Fibroblast of skin of abdomen (primary cell): Measurements from ENCODE around the gene JAKMIP1.

ENCODE experiments used
- DNase-seq: peaks from one replicate; pipeline ENCODE4 v3.0.0-alpha.2; 2013

JAKMIP1 gene

GRCh38 chr4:6200922-6201362, 593 bp upstream of the JAKMIP1 start:
- no peak for DNase-seq

DNA sequence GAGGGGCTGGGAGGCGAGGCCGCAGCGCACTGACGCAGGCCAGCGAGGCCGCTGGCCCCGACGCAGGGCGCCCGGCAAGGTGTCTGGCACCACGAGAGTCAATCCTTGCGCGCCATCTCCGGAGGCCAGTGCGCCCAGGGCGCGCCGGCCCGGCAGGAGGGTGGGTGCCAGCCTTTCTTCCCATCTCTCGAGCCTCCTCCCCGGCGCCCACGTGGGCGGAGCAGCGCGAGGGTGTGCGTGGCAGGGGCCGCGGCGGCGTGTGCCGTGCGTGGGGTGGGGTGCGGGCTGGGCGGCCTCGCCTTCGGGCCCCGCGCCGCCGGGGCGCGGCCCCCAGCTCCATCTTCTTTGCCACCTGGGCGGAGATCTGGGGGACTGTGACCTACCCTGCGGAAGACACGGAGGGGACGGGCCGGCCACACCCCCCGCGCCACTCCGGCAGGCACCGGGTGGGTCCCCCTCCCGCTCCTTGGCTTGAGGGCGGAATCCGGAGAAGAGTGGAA, 877 bp downstream of the JAKMIP1 start:
- no peak for DNase-seq

GRCh38 chr4:6198768-6199421, 1.5 kb downstream of the JAKMIP1 start:
- no peak for DNase-seq

DNA sequence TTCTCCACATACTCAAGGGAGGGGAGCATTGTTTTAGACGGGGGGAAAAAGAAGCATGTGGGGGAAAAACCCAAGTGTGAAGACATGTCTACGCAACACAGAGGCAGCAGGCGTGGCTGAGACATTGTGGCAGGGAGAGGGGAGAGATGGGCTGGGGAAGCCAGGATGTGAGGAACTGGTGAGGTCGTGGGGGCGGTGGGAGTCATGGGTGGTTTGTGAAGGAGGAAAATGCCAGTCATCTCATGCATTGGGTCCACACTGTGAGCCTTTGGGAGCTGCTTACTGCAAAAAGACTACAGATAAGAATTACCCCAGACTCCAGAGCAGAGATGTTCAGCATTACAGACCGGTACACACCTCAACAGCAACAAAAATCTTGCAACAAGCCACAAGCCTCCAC, 2.1 kb downstream of the JAKMIP1 start:
- no peak for DNase-seq

- no peak for DNase-seq
Measured at GRCh38 chr4:6197433-6198174, 2.7 kb downstream of the JAKMIP1 start.

- DNase-seq: no peak
Measured at GRCh38 chr4:6196871-6197270, 3.5 kb downstream of the JAKMIP1 start.

DNA sequence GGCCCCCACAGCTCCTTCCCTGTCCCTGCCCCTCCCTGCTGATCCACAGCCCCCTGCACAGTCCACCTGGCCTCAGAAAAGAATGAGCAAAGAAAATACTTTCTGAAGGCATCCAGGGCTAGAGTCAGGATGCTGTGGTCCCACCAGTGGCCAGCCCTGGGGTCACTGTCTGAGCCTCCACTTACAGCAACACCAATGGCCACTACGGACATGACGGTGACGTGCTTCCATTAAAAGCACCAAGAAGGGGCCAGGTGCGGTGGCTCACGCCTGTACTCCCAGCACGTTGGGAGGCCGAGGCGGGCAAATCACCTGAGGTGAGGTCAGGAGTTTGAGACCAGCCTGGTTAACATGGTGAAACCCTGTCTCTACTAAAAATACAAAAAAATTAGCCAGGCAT, 4.0 kb downstream of the JAKMIP1 start:
- no peak for DNase-seq

DNA sequence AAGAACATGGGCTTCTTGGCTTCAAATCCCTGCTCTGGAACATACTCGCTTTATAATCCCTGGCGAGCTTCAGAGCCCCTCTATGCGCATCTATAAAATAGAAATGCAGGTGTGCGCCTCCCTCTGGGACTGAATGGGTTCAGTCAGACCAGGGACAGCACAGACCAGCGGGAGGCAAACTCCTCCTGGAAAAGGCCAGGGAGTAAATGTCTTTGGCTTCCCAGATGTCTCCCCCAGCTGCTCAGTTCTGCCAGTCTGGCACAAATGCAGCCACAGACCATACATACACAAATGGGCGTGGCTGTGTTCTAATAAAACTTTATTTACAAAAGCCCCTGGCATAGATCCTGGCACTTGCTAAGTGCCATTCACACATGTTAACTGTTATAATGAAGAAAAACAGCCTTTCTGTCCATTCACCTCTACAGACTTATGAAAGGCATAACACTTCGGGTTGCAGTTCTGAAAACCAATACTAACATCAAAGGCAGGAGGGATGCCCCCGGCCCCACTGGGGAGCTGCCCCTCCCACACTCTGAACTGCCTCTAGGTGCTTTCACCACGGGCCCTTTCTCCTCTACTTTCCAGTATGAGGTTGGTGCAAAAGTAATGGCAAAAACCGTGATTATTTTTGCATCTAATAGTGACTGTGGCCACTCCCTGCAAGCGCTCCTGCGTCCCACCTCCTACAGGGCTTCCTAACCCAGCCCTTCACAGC, 4.6 kb downstream of the JAKMIP1 start:
- DNase-seq: no peak

DNA sequence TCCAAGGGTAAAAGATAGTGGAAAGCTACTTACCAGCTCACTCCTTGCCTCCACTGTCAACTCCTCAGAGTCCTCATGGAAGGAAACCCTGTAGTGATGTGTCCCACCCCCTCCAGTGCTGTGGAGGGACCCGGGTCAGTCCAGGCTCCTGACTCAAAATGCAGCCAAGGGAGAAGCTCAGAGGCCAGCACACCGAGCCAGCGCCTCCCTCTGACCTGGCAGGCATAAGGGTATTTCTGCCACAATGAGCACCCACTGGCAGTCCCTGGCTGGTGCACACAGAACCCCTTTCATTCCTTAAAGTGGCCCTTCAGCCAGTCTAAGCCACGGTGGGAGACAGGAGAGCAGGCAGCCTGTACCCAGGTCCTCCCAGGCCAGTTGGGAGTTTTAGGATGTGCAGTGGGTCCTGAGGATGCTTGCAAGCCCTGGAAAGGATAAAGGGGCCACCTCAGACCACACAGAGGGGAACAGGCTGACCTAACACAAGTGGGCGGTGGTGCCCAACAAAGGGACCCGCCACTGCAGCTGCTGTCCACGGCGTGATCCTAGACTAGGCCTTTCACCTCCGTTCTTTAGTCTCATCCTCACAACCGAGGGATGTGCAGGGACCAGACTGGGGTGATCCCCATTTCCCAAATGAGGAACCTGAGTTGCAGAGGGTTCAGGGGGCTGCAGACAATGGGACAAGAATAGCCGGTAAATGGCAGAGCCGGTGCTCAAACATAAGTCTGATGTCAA, 5.7 kb downstream of the JAKMIP1 start:
- DNase-seq: no peak

GRCh38 chr4:6193399-6193798, 7.0 kb downstream of the JAKMIP1 start:
- DNase-seq: no peak

DNA sequence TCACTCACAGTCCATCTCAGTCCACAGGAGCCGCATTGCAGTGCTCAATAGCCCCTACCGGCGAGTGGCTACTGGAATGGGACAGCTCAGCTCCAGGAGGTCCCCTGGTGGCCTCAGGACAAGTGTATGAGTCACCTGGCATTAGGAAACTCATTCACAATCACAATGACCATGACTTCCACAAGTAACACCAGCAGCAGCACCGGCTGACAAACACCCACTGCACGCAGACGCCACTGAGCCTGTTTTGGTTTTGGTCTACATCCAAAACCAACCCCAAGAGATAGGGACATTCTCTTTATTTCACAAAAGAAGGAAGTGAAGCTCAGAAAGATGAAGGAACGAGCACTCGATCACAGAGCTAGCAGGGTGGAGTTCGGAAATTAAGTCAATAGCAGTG, 8.1 kb downstream of the JAKMIP1 start:
- no peak for DNase-seq

DNA sequence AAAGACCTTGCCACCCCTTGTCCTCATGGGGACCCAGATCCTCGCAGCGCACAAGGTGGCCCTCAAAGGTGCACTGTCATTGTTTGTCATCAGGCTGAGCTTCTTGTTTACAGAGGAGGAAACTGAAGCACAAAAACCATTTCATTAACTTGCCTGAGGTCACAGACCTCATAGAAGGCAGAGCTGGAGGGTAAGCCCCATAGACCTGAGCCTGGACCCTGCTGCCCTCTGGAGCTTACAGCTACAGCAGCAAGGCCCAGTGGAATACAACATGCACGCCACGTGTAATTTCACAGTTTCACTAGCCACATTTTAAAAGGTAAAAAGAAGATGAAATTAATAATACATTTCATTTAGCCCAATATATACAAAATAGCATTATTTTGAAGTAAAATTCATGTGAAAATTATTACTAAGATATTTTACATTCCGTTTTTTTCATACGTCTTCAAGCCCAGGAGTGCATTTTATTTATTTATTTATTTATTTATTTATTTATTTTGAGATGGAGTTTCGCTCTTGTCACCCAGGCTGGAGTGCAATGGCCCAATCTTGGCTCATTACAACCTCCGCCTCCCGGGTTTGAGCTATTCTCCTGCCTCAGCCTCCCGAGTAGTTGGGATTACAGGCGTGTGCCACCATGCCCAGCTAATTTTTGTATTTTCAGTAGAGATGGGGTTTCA, 8.8 kb downstream of the JAKMIP1 start:
- no peak for DNase-seq

DNA sequence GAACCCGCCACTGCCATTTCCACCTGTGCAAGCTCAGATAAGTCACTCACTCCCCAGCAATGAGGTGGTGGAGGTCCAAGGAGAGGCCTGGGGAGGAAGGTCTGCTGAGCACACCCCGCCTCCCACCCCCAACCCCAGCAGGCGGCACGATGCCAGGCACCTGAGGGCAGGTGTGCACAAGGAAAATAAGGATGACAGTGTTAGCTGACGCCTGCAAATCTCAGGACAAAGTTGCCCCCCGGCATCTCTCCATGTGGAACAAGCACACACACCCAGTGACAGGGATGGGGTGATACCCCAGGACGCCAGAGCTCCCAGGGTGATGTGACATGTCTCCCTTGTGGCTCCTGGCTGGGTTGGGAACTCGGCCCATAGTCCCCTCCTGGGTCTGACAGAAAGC, 9.9 kb downstream of the JAKMIP1 start:
- no peak for DNase-seq

DNA sequence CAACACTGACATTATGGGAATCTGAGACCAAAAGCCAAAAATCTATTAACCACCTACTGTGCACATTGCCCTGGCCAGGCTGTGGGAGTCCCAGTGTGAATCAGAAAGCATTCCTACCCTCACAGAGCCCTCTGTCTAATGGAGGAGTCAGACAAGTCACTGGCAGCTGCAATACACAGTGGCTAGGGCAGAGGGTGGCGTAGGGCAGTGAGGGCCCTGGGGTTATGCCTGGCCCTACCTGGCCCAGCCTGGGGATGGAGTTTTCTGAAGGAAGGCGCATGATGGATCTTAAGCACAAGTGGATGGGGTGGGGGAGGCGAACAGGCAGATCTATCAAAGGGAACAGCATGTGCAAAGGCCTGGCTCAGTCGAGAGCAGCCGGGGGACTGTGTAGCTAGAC, 10.8 kb downstream of the JAKMIP1 start:
- DNase-seq: no peak

GRCh38 chr4:6188687-6189305, 11.6 kb downstream of the JAKMIP1 start:
- DNase-seq: no peak

DNA sequence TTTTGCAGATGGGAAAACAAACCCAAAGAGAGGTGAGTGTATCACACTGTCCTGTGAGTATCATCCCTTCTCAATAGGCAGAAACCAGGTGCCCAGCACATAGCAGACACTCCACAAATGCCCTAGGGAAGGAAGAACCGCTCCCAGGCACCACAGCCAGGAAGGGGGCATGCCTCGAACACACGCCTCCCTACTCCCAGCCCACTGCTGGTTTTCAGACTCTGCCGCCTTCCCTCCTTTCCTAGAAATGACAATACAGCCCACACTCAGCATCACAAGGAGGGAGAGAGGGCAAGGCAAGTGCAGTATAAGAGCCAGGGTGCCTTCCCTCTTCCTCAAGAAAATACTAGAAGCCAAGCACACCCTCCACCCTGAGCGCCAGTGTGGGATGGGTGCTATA, 16.2 kb downstream of the JAKMIP1 start:
- DNase-seq: no peak

DNA sequence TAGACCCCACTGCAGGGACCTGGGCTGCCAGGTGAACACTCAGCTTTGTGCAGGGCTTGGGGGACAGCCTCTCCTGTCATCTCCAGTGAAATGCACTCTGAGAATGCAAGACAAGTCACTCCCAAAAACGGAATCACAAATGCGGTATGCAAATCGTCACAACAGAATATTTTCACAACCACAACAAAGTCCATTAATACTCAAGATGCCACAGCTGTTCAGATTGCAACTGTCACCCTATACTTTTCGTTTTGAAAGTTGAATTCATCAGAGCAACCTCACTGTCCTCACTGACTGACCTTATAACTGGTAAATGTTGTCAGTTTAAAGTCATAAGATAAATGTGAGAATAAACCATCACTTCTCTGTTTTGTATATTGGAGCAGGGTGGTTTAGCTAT, 16.6 kb downstream of the JAKMIP1 start:
- no peak for DNase-seq

- DNase-seq: no peak
Measured at GRCh38 chr4:6182376-6183280, 17.7 kb downstream of the JAKMIP1 start.

- DNase-seq: no peak
Measured at GRCh38 chr4:6180841-6181631, 19.3 kb downstream of the JAKMIP1 start.

- no peak for DNase-seq
Measured at GRCh38 chr4:6179362-6179761, 21.0 kb downstream of the JAKMIP1 start.
